DND-41 (cell line): Measurements from ENCODE around the gene WDR83.

Experiments
- CTCF ChIP-seq: IDR thresholded peaks from 2 replicates; pipeline ENCODE4 v1.5.1; 2012; ENCODE audit warnings: borderline replicate concordance, low read length, moderate library complexity, mild to moderate bottlenecking; ENCODE audit not compliant: poor library complexity, severe bottlenecking; ENCODE audit errors: extremely low read depth
- EZH2 ChIP-seq: IDR thresholded peaks from 3 replicates; pipeline ENCODE4 v1.6.1; 2012; ENCODE audit warnings: borderline replicate concordance, low read depth, mild to moderate bottlenecking, moderate library complexity, low read length, inconsistent platforms; ENCODE audit not compliant: severe bottlenecking

GRCh38 chr19:12721656-12722565 lies 55.3 kb downstream of the WDR83 start:
- TF ChIP-seq EZH2 (no peak), CTCF (no peak)
